ENCODE results near the gene EFCAB6.

The EFCAB6 gene

GRCh38 chr22:43821606-43822425 is 9.7 kb upstream of the EFCAB6 start:
- Histone ChIP-seq H3K36me3 (ENCODE audit: low read depth) (no peaks in the 10 kb centered on the region), H3K4me1 (ENCODE audit: insufficient read depth, poor library complexity, severe bottlenecking) (peaks cover 2% of the 10 kb centered on the region), H3K27ac (ENCODE audit: poor library complexity, severe bottlenecking) (no peak overlapping the region), H3K27me3 (ENCODE audit: insufficient read depth, poor library complexity, severe bottlenecking) (no peaks in the 10 kb centered on the region), H3K9me3 (ENCODE audit: severe bottlenecking) (no peaks in the 10 kb centered on the region), H3K4me3 (ENCODE audit: severe bottlenecking) (no peak overlapping the region)
- TF ChIP-seq CTCF (IDR thresholded peaks at IDR 0.05; ENCODE audit: poor library complexity, severe bottlenecking), result no peak
- DNase-seq (ENCODE audit: low spot score) (no peak), ATAC-seq (ENCODE audit: low read depth) (no peak)

- H3K27me3 ChIP-seq (ENCODE audit: insufficient read depth, poor library complexity, severe bottlenecking), result no peaks in the 10 kb centered on the region
- no peak for DNase-seq (ENCODE audit: low spot score)
- no peaks in the 10 kb centered on the region for H3K4me1 ChIP-seq (ENCODE audit: insufficient read depth, poor library complexity, severe bottlenecking)
- TF ChIP-seq CTCF (IDR thresholded peaks at IDR 0.05; ENCODE audit: poor library complexity, severe bottlenecking), result no peak
- H3K27ac ChIP-seq (ENCODE audit: poor library complexity, severe bottlenecking), result no peak overlapping the region
- no peaks in the 10 kb centered on the region for H3K36me3 ChIP-seq (ENCODE audit: low read depth)
- no peak overlapping the region for H3K4me3 ChIP-seq (ENCODE audit: severe bottlenecking)
- no peaks in the 10 kb centered on the region for H3K9me3 ChIP-seq (ENCODE audit: severe bottlenecking)
- ATAC-seq (ENCODE audit: low read depth), result no peak
Observed at GRCh38 chr22:43820651-43821305, 8.7 kb upstream of the EFCAB6 start.

- Histone ChIP-seq H3K27ac (ENCODE audit: poor library complexity, severe bottlenecking) (no peak overlapping the region), H3K4me3 (ENCODE audit: severe bottlenecking) (no peak overlapping the region), H3K27me3 (ENCODE audit: insufficient read depth, poor library complexity, severe bottlenecking) (no peaks in the 10 kb centered on the region), H3K4me1 (ENCODE audit: insufficient read depth, poor library complexity, severe bottlenecking) (no peaks in the 10 kb centered on the region), H3K9me3 (ENCODE audit: severe bottlenecking) (no peaks in the 10 kb centered on the region), H3K36me3 (ENCODE audit: low read depth) (no peaks in the 10 kb centered on the region)
- no peak for DNase-seq (ENCODE audit: low spot score)
- no peak for ATAC-seq (ENCODE audit: low read depth)
- no peak for TF ChIP-seq CTCF (IDR thresholded peaks at IDR 0.05; ENCODE audit: poor library complexity, severe bottlenecking)
Observed at GRCh38 chr22:43819931-43820640, 8.0 kb upstream of the EFCAB6 start.

GRCh38 chr22:43819421-43819921 is 7.4 kb upstream of the EFCAB6 start:
- ATAC-seq (ENCODE audit: low read depth) (no peak), DNase-seq (ENCODE audit: low spot score) (no peak)
- H3K27me3 ChIP-seq (ENCODE audit: insufficient read depth, poor library complexity, severe bottlenecking), result no peaks in the 10 kb centered on the region
- no peaks in the 10 kb centered on the region for H3K4me1 ChIP-seq (ENCODE audit: insufficient read depth, poor library complexity, severe bottlenecking)
- TF ChIP-seq CTCF (IDR thresholded peaks at IDR 0.05; ENCODE audit: poor library complexity, severe bottlenecking), result no peak
- no peak overlapping the region for H3K27ac ChIP-seq (ENCODE audit: poor library complexity, severe bottlenecking)
- no peaks in the 10 kb centered on the region for H3K36me3 ChIP-seq (ENCODE audit: low read depth)
- H3K9me3 ChIP-seq (ENCODE audit: severe bottlenecking), result no peaks in the 10 kb centered on the region
- no peak overlapping the region for H3K4me3 ChIP-seq (ENCODE audit: severe bottlenecking)
